22Rv1 (cell line): ENCODE measurements around the gene VSNL1.

Experiments used
- CTCF ChIP-seq: fragments of 450-650 bp; IDR thresholded peaks from 2 replicates; pipeline ENCODE4 v1.5.1; 2017; ENCODE audit warnings: mild to moderate bottlenecking
- ZFX ChIP-seq: fragments of 450-650 bp; IDR thresholded peaks from 2 replicates; pipeline ENCODE4 v1.6.1; 2017; ENCODE audit warnings: antibody characterized with exemption, borderline replicate concordance

- no peak for TF ChIP-seq CTCF
- TF ChIP-seq ZFX, result no peak
Observed at GRCh38 chr2:17522303-17522702, 18.2 kb upstream of the VSNL1 start.
